ENCODE data around the gene ADGRV1.

The ADGRV1 gene

GRCh38 chr5:91178461-91178860, 619.9 kb downstream of the ADGRV1 start:
- peak; percentile 46 for DNase-seq

- DNase-seq, result no peak
Measured at GRCh38 chr5:91179018-91179417, 620.4 kb downstream of the ADGRV1 start.

- no peak for DNase-seq
Measured at GRCh38 chr5:91180506-91180905, 621.9 kb downstream of the ADGRV1 start.

- no peak for DNase-seq
Measured at GRCh38 chr5:91182763-91183162, 624.2 kb downstream of the ADGRV1 start.

- DNase-seq, result no peak
Measured at GRCh38 chr5:91183743-91184142, 625.1 kb downstream of the ADGRV1 start.

- DNase-seq, result no peak
Measured at GRCh38 chr5:91186101-91186500, 627.5 kb downstream of the ADGRV1 start.

- no peak for DNase-seq
Measured at GRCh38 chr5:91187032-91187431, 628.4 kb downstream of the ADGRV1 start.

- no peak for DNase-seq
Measured at GRCh38 chr5:91188755-91189154, 630.2 kb downstream of the ADGRV1 start.

GRCh38 chr5:91189480-91190313, 631.1 kb downstream of the ADGRV1 start:
- peak; percentile 80 for DNase-seq

GRCh38 chr5:91190314-91190690, 631.7 kb downstream of the ADGRV1 start:
- no peak for DNase-seq

GRCh38 chr5:91194824-91195381, 636.3 kb downstream of the ADGRV1 start:
- DNase-seq, result no peak

- no peak for DNase-seq
Measured at GRCh38 chr5:91200692-91201091, 642.1 kb downstream of the ADGRV1 start.

GRCh38 chr5:91206103-91206502, 647.5 kb downstream of the ADGRV1 start:
- no peak for DNase-seq

GRCh38 chr5:91206734-91207133, 648.1 kb downstream of the ADGRV1 start:
- peak; percentile 86 for DNase-seq

GRCh38 chr5:91207248-91207647, 648.7 kb downstream of the ADGRV1 start:
- DNase-seq, result peak; percentile 31

GRCh38 chr5:91211997-91212713, 653.6 kb downstream of the ADGRV1 start:
- DNase-seq, result peak; percentile 55

- DNase-seq, result peak; percentile 96
Measured at GRCh38 chr5:91212714-91213092, 654.1 kb downstream of the ADGRV1 start.

Measured in fibroblast of upper back skin (primary cell).